HG02623 (cell line): ENCODE results near the gene RRP8.

Source experiments
- ATAC-seq: cut with Tn5 transposase; IDR thresholded peaks from one replicate; pipeline ENCODE4 v1.9.1; 2021; ENCODE audit warnings: moderate library complexity; ENCODE audit not compliant: unreplicated experiment

Gene RRP8

GRCh38 chr11:6572215-6572614 lies 31.2 kb downstream of the RRP8 start:
- ATAC-seq, result no peak

- ATAC-seq, result no peak
These were observed 31.9 kb downstream of the RRP8 start for GRCh38 chr11:6571434-6572008.

- no peak for ATAC-seq
These were observed 32.6 kb downstream of the RRP8 start for GRCh38 chr11:6570691-6571427.

- no peak for ATAC-seq
These were observed 33.7 kb downstream of the RRP8 start for GRCh38 chr11:6569706-6570105.

- ATAC-seq, result no peak
These were observed 35.1 kb downstream of the RRP8 start for GRCh38 chr11:6568191-6568918.

- ATAC-seq, result no peak
These were observed 36.1 kb downstream of the RRP8 start for GRCh38 chr11:6567371-6567745.

DNA sequence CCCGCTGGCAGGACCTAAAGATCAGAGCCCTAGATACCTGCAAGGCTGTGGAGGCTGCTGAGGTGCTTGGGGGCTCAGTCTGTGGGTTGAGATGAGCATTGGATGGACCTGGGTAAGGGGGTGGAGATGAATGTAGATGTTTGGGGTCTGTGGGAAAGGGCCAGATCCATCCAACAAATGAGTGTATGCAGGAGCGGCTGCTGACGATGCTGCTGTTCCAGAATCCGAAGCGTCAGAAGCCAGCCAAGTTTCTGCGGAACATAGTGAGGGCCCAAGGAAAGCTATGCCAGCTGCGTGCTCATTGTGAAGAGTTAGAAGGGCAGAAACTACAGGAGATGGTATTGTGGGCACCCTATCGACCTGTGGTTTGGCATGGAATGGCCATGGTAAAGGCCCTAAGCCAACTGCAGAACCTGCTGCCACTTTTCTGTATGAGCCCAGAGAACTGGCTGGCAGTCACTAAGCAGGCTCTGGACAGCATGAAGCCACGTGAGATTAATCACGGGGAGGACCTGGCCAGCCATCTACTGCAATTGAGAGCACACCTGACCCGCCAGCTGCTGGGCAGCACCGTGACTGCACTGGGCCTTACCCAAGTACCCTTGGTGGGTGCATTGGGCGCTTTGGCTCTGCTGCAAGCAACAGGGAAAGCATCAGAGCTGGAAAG lies 36.6 kb downstream of the RRP8 start:
- ATAC-seq, result no peak

- no peak for ATAC-seq
These were observed 37.3 kb downstream of the RRP8 start for GRCh38 chr11:6565988-6566703.

GRCh38 chr11:6565325-6565724 lies 38.1 kb downstream of the RRP8 start:
- ATAC-seq, result no peak

GRCh38 chr11:6563667-6564066 lies 39.7 kb downstream of the RRP8 start:
- no peak for ATAC-seq

DNA sequence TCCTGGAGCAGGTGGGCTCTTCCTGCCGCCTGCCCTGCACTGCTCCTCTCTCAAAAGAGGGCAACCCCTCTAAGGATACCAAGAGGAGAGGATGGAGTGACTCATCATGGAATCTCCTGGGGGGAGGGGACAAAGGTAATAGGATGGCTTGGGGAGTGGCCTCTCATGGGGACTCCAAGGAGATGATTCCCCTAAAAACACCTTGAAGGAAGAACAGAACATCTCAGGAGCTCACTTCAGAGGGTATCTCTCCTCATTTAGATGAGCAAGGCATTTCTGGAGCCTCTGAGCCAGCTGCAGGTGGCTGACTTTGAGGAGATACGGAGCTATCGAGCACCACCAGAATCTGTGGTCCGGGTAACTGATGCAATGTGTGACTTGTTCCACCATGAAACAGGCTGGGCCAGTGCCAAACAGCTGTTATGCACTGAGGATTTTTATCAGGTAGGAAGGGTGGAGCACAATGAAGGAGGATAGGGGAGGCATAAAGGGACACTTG lies 40.2 kb downstream of the RRP8 start:
- ATAC-seq, result no peak

GRCh38 chr11:6561288-6561687 lies 42.1 kb downstream of the RRP8 start:
- no peak for ATAC-seq

- no peak for ATAC-seq
These were observed 44.0 kb downstream of the RRP8 start for GRCh38 chr11:6559369-6559768.

- ATAC-seq, result no peak
These were observed 45.4 kb downstream of the RRP8 start for GRCh38 chr11:6557761-6558674.

DNA sequence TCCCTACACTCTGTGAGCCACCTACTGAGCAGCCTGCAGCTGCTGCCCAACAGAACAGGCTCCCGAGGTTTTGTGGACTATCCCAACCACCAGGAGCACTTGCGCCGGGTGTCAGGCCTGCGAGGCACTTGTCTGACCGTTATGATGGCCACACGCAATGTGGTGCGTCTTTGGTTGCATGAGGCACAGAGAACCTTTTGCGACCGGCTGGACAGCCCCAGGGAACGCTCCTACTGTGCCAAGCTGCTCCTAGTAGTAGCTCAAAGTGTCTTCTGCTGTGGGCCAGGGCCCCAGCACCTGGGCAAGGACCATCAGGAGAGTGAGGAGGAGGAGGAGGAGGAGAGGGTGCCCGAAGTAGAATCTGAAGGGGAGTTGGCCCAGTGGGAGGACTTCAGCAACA lies 46.4 kb downstream of the RRP8 start:
- no peak for ATAC-seq

- no peak for ATAC-seq
These were observed 47.1 kb downstream of the RRP8 start for GRCh38 chr11:6556139-6556949.

- no peak for ATAC-seq
These were observed 48.3 kb downstream of the RRP8 start for GRCh38 chr11:6554828-6555706.

DNA sequence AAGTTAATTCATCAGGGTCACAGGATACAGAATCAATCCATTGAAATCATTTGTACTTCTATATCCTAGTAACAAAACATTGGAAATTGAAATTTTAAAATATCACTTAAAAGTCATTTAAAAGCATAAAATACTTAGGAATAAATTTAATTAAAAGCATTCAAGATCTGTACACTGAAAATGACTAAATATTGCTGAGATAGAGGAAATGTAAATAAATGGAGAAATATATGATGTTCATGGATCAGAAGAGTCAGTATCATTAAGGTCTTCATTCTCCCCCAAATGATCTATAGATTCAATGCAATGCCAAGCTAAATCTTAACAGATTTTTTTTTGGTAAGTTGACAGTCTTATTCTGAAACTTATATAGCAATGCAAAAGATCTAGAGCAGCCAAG lies 49.8 kb downstream of the RRP8 start:
- ATAC-seq, result no peak
